ENCODE measurements around the gene ITLN2. TPM values are rescaled to one million over a fixed set of nuclear protein-coding genes. Genes with fewer than 3 reads are reported as not detected.
"Not testable (repeated sequence)": the region's sequence is repeated elsewhere in the genome, so short reads cannot be mapped to it uniquely, and the experiment has no call there.

The ITLN2 gene
- polyA plus RNA-seq, 2 donors = 0.09 to 0.20 TPM

- Histone ChIP-seq H3K36me3 (ENCODE audit: control insufficient read depth in 2 of 2, insufficient read depth in 2 of 2, low read length in 1 of 2) (no peaks in the 10 kb centered on the region), H3K27ac (ENCODE audit: low read depth in 2 of 2, low read length in 1 of 2) (no peak overlapping the region), H3K9me3 (ENCODE audit: control insufficient read depth in 2 of 2, insufficient read depth in 1 of 2, low read depth in 1 of 2, low read length in 1 of 2) (peaks cover 0 to under 1% of the 10 kb centered on the region in 2 donors), H3K27me3 (ENCODE audit: control insufficient read depth in 1 of 2, insufficient read depth in 2 of 2, low read length in 2 of 2) (no peaks in the 10 kb centered on the region), H3K4me3 (ENCODE audit: low read depth in 1 of 2, low read length in 2 of 2) (no peak overlapping the region), H3K4me1 (ENCODE audit: control insufficient read depth in 2 of 2, insufficient read depth in 2 of 2, low read length in 1 of 2) (no peaks in the 10 kb centered on the region)
- 81 to 89% methylated on average over 2 of the region's 2 CpGs for WGBS, 2 donors
Measured at GRCh38 chr1:160916666-160917065, 37.9 kb downstream of the ITLN2 start.

- H3K27me3 ChIP-seq (ENCODE audit: control insufficient read depth in 1 of 2, insufficient read depth in 2 of 2, low read length in 2 of 2); H3K27ac ChIP-seq (ENCODE audit: low read depth in 2 of 2, low read length in 1 of 2); H3K4me1 ChIP-seq (ENCODE audit: control insufficient read depth in 2 of 2, insufficient read depth in 2 of 2, low read length in 1 of 2); H3K4me3 ChIP-seq (ENCODE audit: low read depth in 1 of 2, low read length in 2 of 2); H3K36me3 ChIP-seq (ENCODE audit: control insufficient read depth in 2 of 2, insufficient read depth in 2 of 2, low read length in 1 of 2); H3K9me3 ChIP-seq (ENCODE audit: control insufficient read depth in 2 of 2, insufficient read depth in 1 of 2, low read depth in 1 of 2, low read length in 1 of 2): not testable (repeated sequence)
- 77 to 80% methylated on average over 6 of the region's 6 CpGs for WGBS, 2 donors
Measured at GRCh38 chr1:160913229-160913628, 41.4 kb downstream of the ITLN2 start.

- Histone ChIP-seq H3K27me3 (ENCODE audit: control insufficient read depth in 1 of 2, insufficient read depth in 2 of 2, low read length in 2 of 2) (no peaks in the 10 kb centered on the region), H3K9me3 (ENCODE audit: control insufficient read depth in 2 of 2, insufficient read depth in 1 of 2, low read depth in 1 of 2, low read length in 1 of 2) (no peaks in the 10 kb centered on the region), H3K4me3 (ENCODE audit: low read depth in 1 of 2, low read length in 2 of 2) (no peak overlapping the region), H3K4me1 (ENCODE audit: control insufficient read depth in 2 of 2, insufficient read depth in 2 of 2, low read length in 1 of 2) (no peaks in the 10 kb centered on the region), H3K36me3 (ENCODE audit: control insufficient read depth in 2 of 2, insufficient read depth in 2 of 2, low read length in 1 of 2) (no peaks in the 10 kb centered on the region), H3K27ac (ENCODE audit: low read depth in 2 of 2, low read length in 1 of 2) (no peak overlapping the region)
- 35 to 48% methylated on average over 2 of the region's 2 CpGs for WGBS, 2 donors
Measured at GRCh38 chr1:160911925-160912324, 42.7 kb downstream of the ITLN2 start.

GRCh38 chr1:160911441-160911840 lies 43.2 kb downstream of the ITLN2 start:
- Histone ChIP-seq H3K27ac (ENCODE audit: low read depth in 2 of 2, low read length in 1 of 2) (no peak overlapping the region), H3K4me1 (ENCODE audit: control insufficient read depth in 2 of 2, insufficient read depth in 2 of 2, low read length in 1 of 2) (no peaks in the 10 kb centered on the region), H3K27me3 (ENCODE audit: control insufficient read depth in 1 of 2, insufficient read depth in 2 of 2, low read length in 2 of 2) (no peaks in the 10 kb centered on the region), H3K4me3 (ENCODE audit: low read depth in 1 of 2, low read length in 2 of 2) (no peak overlapping the region), H3K36me3 (ENCODE audit: control insufficient read depth in 2 of 2, insufficient read depth in 2 of 2, low read length in 1 of 2) (no peaks in the 10 kb centered on the region), H3K9me3 (ENCODE audit: control insufficient read depth in 2 of 2, insufficient read depth in 1 of 2, low read depth in 1 of 2, low read length in 1 of 2) (no peaks in the 10 kb centered on the region)
- 36 to 52% methylated on average over 7 of the region's 7 CpGs for WGBS, 2 donors

- Histone ChIP-seq H3K27ac (ENCODE audit: low read depth in 2 of 2, low read length in 1 of 2) (no peak overlapping the region), H3K4me1 (ENCODE audit: control insufficient read depth in 2 of 2, insufficient read depth in 2 of 2, low read length in 1 of 2) (no peaks in the 10 kb centered on the region), H3K4me3 (ENCODE audit: low read depth in 1 of 2, low read length in 2 of 2) (no peak overlapping the region), H3K36me3 (ENCODE audit: control insufficient read depth in 2 of 2, insufficient read depth in 2 of 2, low read length in 1 of 2) (no peaks in the 10 kb centered on the region), H3K27me3 (ENCODE audit: control insufficient read depth in 1 of 2, insufficient read depth in 2 of 2, low read length in 2 of 2) (no peaks in the 10 kb centered on the region), H3K9me3 (ENCODE audit: control insufficient read depth in 2 of 2, insufficient read depth in 1 of 2, low read depth in 1 of 2, low read length in 1 of 2) (no peaks in the 10 kb centered on the region)
- WGBS, 2 donors = 69 to 70% methylated on average over 6 of the region's 6 CpGs
Measured at GRCh38 chr1:160910170-160910750, 44.3 kb downstream of the ITLN2 start.

GRCh38 chr1:160907976-160908375 lies 46.6 kb downstream of the ITLN2 start:
- no peaks in the 10 kb centered on the region for H3K4me1 ChIP-seq (ENCODE audit: control insufficient read depth in 2 of 2, insufficient read depth in 2 of 2, low read length in 1 of 2)
- H3K4me3 ChIP-seq (ENCODE audit: low read depth in 1 of 2, low read length in 2 of 2) = no peak overlapping the region
- no peak overlapping the region for H3K27ac ChIP-seq (ENCODE audit: low read depth in 2 of 2, low read length in 1 of 2)
- no peaks in the 10 kb centered on the region for H3K36me3 ChIP-seq (ENCODE audit: control insufficient read depth in 2 of 2, insufficient read depth in 2 of 2, low read length in 1 of 2)
- WGBS, 2 donors = 50 to 53% methylated on average over 7 of the region's 7 CpGs
- H3K27me3 ChIP-seq (ENCODE audit: control insufficient read depth in 1 of 2, insufficient read depth in 2 of 2, low read length in 2 of 2) = no peaks in the 10 kb centered on the region
- no peaks in the 10 kb centered on the region for H3K9me3 ChIP-seq (ENCODE audit: control insufficient read depth in 2 of 2, insufficient read depth in 1 of 2, low read depth in 1 of 2, low read length in 1 of 2)

GRCh38 chr1:160905617-160905989 lies 49.0 kb downstream of the ITLN2 start:
- no peak overlapping the region for H3K4me3 ChIP-seq (ENCODE audit: low read depth in 1 of 2, low read length in 2 of 2)
- WGBS, 2 donors = 77 to 83% methylated on average over 4 of the region's 4 CpGs
- H3K9me3 ChIP-seq (ENCODE audit: control insufficient read depth in 2 of 2, insufficient read depth in 1 of 2, low read depth in 1 of 2, low read length in 1 of 2) = no peaks in the 10 kb centered on the region
- H3K27me3 ChIP-seq (ENCODE audit: control insufficient read depth in 1 of 2, insufficient read depth in 2 of 2, low read length in 2 of 2) = no peaks in the 10 kb centered on the region
- H3K27ac ChIP-seq (ENCODE audit: low read depth in 2 of 2, low read length in 1 of 2) = no peak overlapping the region
- H3K4me1 ChIP-seq (ENCODE audit: control insufficient read depth in 2 of 2, insufficient read depth in 2 of 2, low read length in 1 of 2) = no peaks in the 10 kb centered on the region
- H3K36me3 ChIP-seq (ENCODE audit: control insufficient read depth in 2 of 2, insufficient read depth in 2 of 2, low read length in 1 of 2) = no peaks in the 10 kb centered on the region

- H3K9me3 ChIP-seq (ENCODE audit: control insufficient read depth in 2 of 2, insufficient read depth in 1 of 2, low read depth in 1 of 2, low read length in 1 of 2) = no peaks in the 10 kb centered on the region
- no peaks in the 10 kb centered on the region for H3K4me1 ChIP-seq (ENCODE audit: control insufficient read depth in 2 of 2, insufficient read depth in 2 of 2, low read length in 1 of 2)
- no peak overlapping the region for H3K4me3 ChIP-seq (ENCODE audit: low read depth in 1 of 2, low read length in 2 of 2)
- WGBS, 2 donors = 64 to 78% methylated on average over 8 of the region's 8 CpGs
- H3K27me3 ChIP-seq (ENCODE audit: control insufficient read depth in 1 of 2, insufficient read depth in 2 of 2, low read length in 2 of 2) = no peaks in the 10 kb centered on the region
- no peak overlapping the region for H3K27ac ChIP-seq (ENCODE audit: low read depth in 2 of 2, low read length in 1 of 2)
- H3K36me3 ChIP-seq (ENCODE audit: control insufficient read depth in 2 of 2, insufficient read depth in 2 of 2, low read length in 1 of 2) = no peaks in the 10 kb centered on the region
Measured at GRCh38 chr1:160904783-160905616, 49.6 kb downstream of the ITLN2 start.

- H3K9me3 ChIP-seq (ENCODE audit: control insufficient read depth in 2 of 2, insufficient read depth in 1 of 2, low read depth in 1 of 2, low read length in 1 of 2); H3K36me3 ChIP-seq (ENCODE audit: control insufficient read depth in 2 of 2, insufficient read depth in 2 of 2, low read length in 1 of 2); H3K4me1 ChIP-seq (ENCODE audit: control insufficient read depth in 2 of 2, insufficient read depth in 2 of 2, low read length in 1 of 2); H3K27me3 ChIP-seq (ENCODE audit: control insufficient read depth in 1 of 2, insufficient read depth in 2 of 2, low read length in 2 of 2); H3K4me3 ChIP-seq (ENCODE audit: low read depth in 1 of 2, low read length in 2 of 2); H3K27ac ChIP-seq (ENCODE audit: low read depth in 2 of 2, low read length in 1 of 2): not testable (repeated sequence)
- WGBS, 2 donors = 69 to 76% methylated on average over 1 of the region's 1 CpG
Measured at GRCh38 chr1:160902251-160902650, 52.4 kb downstream of the ITLN2 start.

- H3K27me3 ChIP-seq (ENCODE audit: control insufficient read depth in 1 of 2, insufficient read depth in 2 of 2, low read length in 2 of 2) = no peaks in the 10 kb centered on the region
- no peaks in the 10 kb centered on the region for H3K36me3 ChIP-seq (ENCODE audit: control insufficient read depth in 2 of 2, insufficient read depth in 2 of 2, low read length in 1 of 2)
- WGBS, 2 donors = 89 to 90% methylated on average over 2 of the region's 2 CpGs
- no peak overlapping the region for H3K27ac ChIP-seq (ENCODE audit: low read depth in 2 of 2, low read length in 1 of 2)
- H3K4me3 ChIP-seq (ENCODE audit: low read depth in 1 of 2, low read length in 2 of 2) = no peak overlapping the region
- H3K4me1 ChIP-seq (ENCODE audit: control insufficient read depth in 2 of 2, insufficient read depth in 2 of 2, low read length in 1 of 2) = no peaks in the 10 kb centered on the region
- H3K9me3 ChIP-seq (ENCODE audit: control insufficient read depth in 2 of 2, insufficient read depth in 1 of 2, low read depth in 1 of 2, low read length in 1 of 2) = no peaks in the 10 kb centered on the region
Measured at GRCh38 chr1:160901768-160902167, 52.8 kb downstream of the ITLN2 start.
